GM21390 (cell line): ENCODE measurements around the gene CXXC4.

Source experiments
- ATAC-seq: cut with Tn5 transposase; IDR thresholded peaks from one replicate; pipeline ENCODE4 v1.9.1; 2021; ENCODE audit not compliant: unreplicated experiment

CXXC4 gene

DNA sequence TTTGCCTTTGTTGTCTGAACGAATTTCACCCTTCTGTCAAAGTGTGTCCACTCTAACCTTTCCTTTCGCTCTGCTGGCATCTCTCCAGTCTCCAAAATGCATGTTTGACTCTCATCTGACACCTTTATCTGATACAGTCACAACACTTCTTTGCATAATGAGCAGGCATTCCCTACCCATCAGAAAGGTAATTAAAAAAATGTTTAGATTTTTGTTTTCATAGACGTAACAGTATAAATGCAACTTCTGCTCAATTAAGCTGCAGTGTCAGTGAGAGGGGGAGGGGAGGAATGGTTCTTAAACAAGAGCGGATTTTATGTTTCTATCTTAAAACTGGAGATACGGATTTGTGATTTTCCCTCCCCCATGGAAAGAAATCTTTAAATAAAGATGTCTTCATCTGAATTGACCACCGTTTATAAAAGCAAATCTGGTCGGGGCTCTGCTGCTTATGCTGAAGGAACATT, 70.2 kb downstream of the CXXC4 start:
- no peak for ATAC-seq

DNA sequence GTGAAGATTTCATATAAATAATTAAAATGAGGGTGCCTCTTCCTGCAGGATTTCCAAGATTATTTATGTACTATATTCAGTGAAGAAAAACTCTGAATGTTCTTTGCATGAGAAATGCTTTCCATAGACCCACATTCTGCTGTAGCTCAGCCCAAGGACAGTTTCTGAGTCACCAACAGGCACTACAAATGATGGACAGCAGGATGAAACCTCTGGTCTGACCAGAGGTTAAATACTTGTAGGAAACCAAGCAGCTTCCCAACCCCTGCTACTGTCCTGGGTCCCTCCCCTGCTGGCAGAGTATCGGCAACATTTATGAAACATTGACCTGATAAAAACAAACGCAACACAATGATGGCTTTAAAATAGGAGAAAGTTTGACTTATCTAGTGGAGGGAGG, 73.1 kb downstream of the CXXC4 start:
- no peak for ATAC-seq

DNA sequence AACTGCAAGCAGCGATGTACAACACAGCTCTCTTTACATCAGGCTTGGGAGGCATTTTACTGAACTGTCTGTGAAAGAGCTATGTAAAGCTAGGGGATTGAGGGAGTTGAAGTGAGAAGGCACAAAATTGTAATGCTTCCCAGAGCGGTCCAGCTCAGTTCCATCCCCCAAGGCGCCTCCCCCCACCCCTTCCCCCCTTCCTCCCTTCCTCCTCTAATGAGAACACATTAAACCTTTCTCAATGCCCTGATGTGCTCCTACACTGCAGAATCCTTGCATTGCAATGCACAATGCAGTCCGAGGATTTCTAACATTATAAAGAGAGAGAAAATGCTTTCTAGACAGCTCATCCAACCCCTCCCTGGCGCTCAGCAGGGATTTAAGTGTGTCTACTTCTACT, 73.9 kb downstream of the CXXC4 start:
- no peak for ATAC-seq
